T-helper 2 cell treated with Interferon-gamma antibody and Interleukin-4, amounts not matched to agents 5 μg/mL and 100 μg/mL, for 36 hours (primary cell): ENCODE data around the gene ANO8.
"Not testable (repeated sequence)": the region's sequence is repeated elsewhere in the genome, so short reads cannot be mapped to it uniquely, and the experiment has no call there.

Source experiments
- DNase-seq: peaks from one replicate; pipeline ENCODE4 v3.0.0; 2021; ENCODE audit warnings: low spot score
- H3K27ac Mint-ChIP-seq: one replicate; pipeline ENCODE4 v1.8.0; 2021; ENCODE audit warnings: mild to moderate bottlenecking, mixed read lengths
- H3K27me3 Mint-ChIP-seq: one replicate; pipeline ENCODE4 v1.8.0; 2021; ENCODE audit warnings: low read depth, mixed read lengths
- H3K36me3 Mint-ChIP-seq: one replicate; pipeline ENCODE4 v1.8.0; 2021; ENCODE audit warnings: low read depth, mixed read lengths
- H3K4me1 Mint-ChIP-seq: one replicate; pipeline ENCODE4 v1.8.0; 2021; ENCODE audit warnings: low read depth, mixed read lengths
- H3K4me3 Mint-ChIP-seq: one replicate; pipeline ENCODE4 v1.8.0; 2022; ENCODE audit warnings: mild to moderate bottlenecking, moderate library complexity, mixed read lengths
- H3K9me3 Mint-ChIP-seq: one replicate; pipeline ENCODE4 v1.8.0; 2021; ENCODE audit warnings: mixed read lengths

ANO8 gene

DNA sequence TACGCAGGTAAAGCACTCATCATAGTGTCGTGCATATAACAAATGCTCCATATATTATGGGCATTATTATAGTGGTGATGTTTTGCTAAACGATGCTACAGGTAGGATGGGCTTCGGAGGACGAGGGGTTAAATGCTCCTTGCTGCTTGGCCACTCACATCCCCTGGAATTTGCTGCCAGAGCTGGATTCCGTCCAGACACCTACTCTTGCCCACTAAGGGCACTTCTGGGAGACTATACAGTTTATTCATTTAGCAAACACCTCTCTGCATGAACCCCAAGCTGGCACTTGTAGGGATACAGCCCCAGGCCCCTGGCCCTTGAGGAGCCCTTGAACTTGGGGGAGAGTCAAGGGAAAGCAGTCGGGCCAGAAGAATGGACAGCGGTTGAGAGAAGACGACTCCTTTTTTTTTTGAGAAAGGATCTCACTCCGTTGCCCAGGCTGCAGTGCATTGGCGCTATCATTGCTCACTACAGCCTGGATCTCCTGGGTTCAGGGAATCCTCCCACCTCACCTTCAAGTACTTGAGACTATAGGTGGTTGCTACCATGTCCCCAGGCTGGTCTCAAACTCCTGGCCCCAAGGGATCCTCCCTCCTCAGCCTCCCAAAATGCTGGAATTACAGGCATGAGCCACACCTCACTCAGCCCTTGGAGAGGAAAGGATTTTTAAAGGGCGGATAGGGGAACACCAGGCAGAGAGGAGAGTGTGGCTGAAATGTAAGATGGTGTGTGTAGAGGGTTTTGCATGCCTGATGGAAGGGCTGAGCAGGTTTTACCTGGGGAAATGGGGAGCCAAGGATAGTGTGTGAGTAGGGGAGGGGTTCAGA lies 30.1 kb downstream of the ANO8 start:
- H3K4me3 Mint-ChIP-seq = peak overlapping the region; percentile 89
- no peaks in the 10 kb centered on the region for H3K9me3 Mint-ChIP-seq
- no peak for DNase-seq
- peaks cover 29% of the 10 kb centered on the region for H3K4me1 Mint-ChIP-seq
- H3K36me3 Mint-ChIP-seq = peaks cover 7% of the 10 kb centered on the region
- no peaks in the 10 kb centered on the region for H3K27me3 Mint-ChIP-seq
- peak overlapping the region; percentile 91 for H3K27ac Mint-ChIP-seq

DNA sequence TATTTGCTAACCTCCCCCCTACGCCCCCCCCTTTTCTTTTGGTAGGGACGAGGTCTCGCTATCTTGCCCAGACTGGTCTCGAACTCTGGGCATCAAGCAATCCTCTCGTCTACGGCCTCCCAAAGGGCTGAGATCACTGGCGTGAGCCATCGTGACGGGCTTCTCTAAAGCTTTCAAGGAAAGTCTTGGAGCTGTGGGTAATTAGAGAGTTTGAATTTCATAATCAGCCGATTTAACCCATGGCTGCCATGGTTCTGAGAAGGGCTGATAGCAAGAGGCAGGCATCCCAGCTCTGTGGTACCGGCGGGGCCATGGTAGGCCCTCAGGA lies 30.8 kb downstream of the ANO8 start:
- Mint-ChIP-seq H3K9me3 (no peaks in the 10 kb centered on the region), H3K4me1 (peaks cover 27% of the 10 kb centered on the region), H3K36me3 (peaks cover 3% of the 10 kb centered on the region), H3K4me3 (peak overlapping the region; percentile 75), H3K27ac (peak overlapping the region; percentile 47), H3K27me3 (no peaks in the 10 kb centered on the region)
- DNase-seq = no peak

DNA sequence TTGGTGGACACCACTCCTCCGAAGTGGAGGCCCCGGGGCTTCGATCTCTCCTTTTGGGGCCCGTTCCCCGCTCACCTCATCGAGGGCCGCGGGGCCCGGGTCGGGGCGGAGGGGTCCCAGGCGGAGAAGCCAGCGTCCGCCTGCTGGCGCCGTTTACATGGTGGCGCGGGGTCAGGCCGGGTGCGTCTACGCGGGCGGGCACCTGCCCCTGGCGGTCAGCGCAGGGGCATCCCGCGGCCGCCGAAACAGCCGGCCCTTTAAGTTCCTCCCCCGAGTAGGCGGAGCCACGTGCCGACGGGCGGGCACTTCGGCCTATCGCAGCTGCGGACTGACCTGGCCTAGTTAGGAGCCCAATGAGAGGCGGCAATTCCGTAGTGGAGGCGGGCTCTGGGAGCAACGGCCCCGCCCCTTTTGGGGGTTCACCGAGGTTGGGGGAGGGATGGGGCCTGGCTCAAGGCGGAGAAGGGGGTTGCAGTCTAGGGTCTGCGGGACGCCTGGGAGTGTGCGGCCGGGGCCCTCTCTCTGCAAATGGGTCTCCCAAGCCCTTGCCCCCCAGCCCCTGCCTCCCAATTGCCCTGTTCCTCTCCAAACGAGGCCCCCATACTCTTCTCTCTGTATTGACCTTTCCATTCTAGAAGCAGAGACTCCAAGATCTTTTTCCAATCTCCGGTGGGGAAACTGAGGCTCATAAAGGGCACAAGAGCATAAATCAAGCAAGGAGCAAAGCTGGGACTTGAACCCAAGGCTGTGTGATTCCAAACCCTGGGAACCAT lies 31.3 kb downstream of the ANO8 start, which contains the start of gene ABHD8:
TSS of gene ABHD8 (minus strand) at position 259 of the 773 bp plus-strand sequence. CDS start 1,809 bp downstream, outside the sequence.
- peak within 1 kb of the TSS; percentile 47 for H3K27ac Mint-ChIP-seq
- no peaks in the 10 kb centered on the region for H3K9me3 Mint-ChIP-seq
- H3K27me3 Mint-ChIP-seq = no peaks in the 10 kb centered on the region
- H3K4me1 Mint-ChIP-seq = peaks cover 26% of the 10 kb centered on the region
- H3K4me3 Mint-ChIP-seq = peak within 1 kb of the TSS; percentile 75
- DNase-seq = peak; percentile 94
- H3K36me3 Mint-ChIP-seq = peaks cover 3% of the 10 kb centered on the region

GRCh38 chr19:17302391-17303166 lies 32.1 kb downstream of the ANO8 start:
- Mint-ChIP-seq H3K9me3 (no peaks in the 10 kb centered on the region), H3K4me1 (peaks cover 22% of the 10 kb centered on the region), H3K27me3 (no peaks in the 10 kb centered on the region), H3K27ac (no peak overlapping the region), H3K4me3 (peak overlapping the region; percentile 75), H3K36me3 (peaks cover 3% of the 10 kb centered on the region)
- no peak for DNase-seq

GRCh38 chr19:17300992-17301619 lies 33.5 kb downstream of the ANO8 start:
- H3K4me3 Mint-ChIP-seq = no peak overlapping the region
- H3K9me3 Mint-ChIP-seq = no peaks in the 10 kb centered on the region
- H3K36me3 Mint-ChIP-seq = peaks cover 6% of the 10 kb centered on the region
- DNase-seq = no peak
- peaks cover 19% of the 10 kb centered on the region for H3K4me1 Mint-ChIP-seq
- H3K27me3 Mint-ChIP-seq = no peaks in the 10 kb centered on the region
- H3K27ac Mint-ChIP-seq = no peak overlapping the region

DNA sequence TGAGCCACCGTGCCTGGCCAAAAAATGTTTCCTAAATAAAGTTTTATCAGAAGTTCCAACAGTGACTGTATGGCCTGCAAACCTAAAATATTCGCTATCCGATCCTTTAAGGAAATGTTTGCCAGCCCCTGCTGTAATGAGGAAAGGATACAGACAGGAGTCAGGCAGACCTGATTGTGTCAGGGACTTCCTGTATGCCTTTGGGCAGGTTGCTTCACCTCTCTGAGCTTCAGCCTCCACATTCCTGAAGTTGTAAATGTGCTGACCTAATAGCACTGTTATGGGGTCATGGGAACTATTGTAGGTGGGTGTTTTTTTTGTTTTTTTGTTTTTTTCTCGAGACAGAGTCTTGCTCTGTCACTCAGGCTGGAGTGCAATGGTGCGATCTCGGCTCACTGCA lies 37.7 kb downstream of the ANO8 start:
- Mint-ChIP-seq H3K4me3 (no peak overlapping the region), H3K27me3 (no peaks in the 10 kb centered on the region), H3K36me3 (peaks cover 8% of the 10 kb centered on the region), H3K27ac (no peak overlapping the region), H3K4me1 (peaks cover under 1% of the 10 kb centered on the region), H3K9me3 (no peaks in the 10 kb centered on the region)
- DNase-seq = no peak

DNA sequence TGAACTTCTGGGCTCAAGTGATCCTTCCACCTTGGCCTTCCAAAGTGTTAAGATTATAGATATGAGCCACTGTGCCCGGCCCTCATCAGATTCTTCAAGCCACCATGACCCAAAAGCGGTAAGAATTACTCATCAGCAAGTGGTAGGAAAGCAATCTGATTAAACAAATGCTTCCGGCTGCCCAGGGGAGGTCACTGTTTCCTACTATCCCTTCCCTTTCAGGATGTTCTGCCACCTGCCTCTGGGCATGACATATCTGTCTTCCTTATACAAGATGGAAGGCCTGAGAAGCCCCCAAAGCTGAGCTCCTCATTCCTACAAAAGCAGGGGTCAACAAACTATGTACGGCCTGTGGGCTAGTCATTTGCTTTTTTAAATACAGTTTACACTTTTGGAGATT lies 38.4 kb downstream of the ANO8 start:
- H3K4me3 Mint-ChIP-seq = no peak overlapping the region

DNA sequence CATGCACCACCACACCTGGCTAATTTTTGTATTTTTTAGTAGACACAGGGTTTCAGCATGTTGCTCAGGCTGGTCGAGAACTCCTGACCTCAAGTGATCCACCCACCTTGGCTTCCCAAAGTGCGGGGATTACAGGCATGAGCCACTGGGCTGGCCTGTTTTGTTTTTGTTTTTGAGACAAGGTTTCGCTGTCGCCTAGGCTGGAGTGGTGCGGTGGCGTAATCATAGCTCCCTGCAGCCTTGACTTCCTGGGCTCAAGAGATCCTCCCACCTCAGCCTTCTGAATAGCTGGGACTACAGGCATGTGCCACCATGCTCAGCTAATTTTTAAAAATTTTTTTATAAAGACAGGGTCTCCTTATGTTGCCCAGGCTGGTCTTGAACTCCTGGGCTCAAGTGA lies 39.1 kb downstream of the ANO8 start:
- H3K36me3 Mint-ChIP-seq = not testable (repeated sequence)

More for the DNA sequence above, 38.4 kb downstream of the ANO8 start:
- Mint-ChIP-seq H3K4me1 (peaks cover 4% of the 10 kb centered on the region), H3K9me3 (no peaks in the 10 kb centered on the region), H3K27ac (no peak overlapping the region), H3K36me3 (peaks cover 6% of the 10 kb centered on the region), H3K27me3 (no peaks in the 10 kb centered on the region)
- no peak for DNase-seq

GRCh38 chr19:17294051-17294891 lies 40.4 kb downstream of the ANO8 start:
- no peaks in the 10 kb centered on the region for H3K27me3 Mint-ChIP-seq
- H3K4me3 Mint-ChIP-seq = no peak overlapping the region
- DNase-seq = peak; percentile 37
- H3K9me3 Mint-ChIP-seq = no peaks in the 10 kb centered on the region
- H3K36me3 Mint-ChIP-seq = peaks cover 4% of the 10 kb centered on the region
- peaks cover 4% of the 10 kb centered on the region for H3K4me1 Mint-ChIP-seq
- no peak overlapping the region for H3K27ac Mint-ChIP-seq

More for the DNA sequence above, 39.1 kb downstream of the ANO8 start:
- not testable (repeated sequence) for H3K27ac Mint-ChIP-seq, H3K4me1 Mint-ChIP-seq, H3K9me3 Mint-ChIP-seq, H3K4me3 Mint-ChIP-seq, H3K27me3 Mint-ChIP-seq, DNase-seq

GRCh38 chr19:17293605-17294004 lies 41.0 kb downstream of the ANO8 start:
- no peaks in the 10 kb centered on the region for H3K9me3 Mint-ChIP-seq
- H3K27me3 Mint-ChIP-seq = no peaks in the 10 kb centered on the region
- H3K4me1 Mint-ChIP-seq = peaks cover 4% of the 10 kb centered on the region
- peaks cover 4% of the 10 kb centered on the region for H3K36me3 Mint-ChIP-seq
- H3K27ac Mint-ChIP-seq = no peak overlapping the region
- no peak for DNase-seq
- no peak overlapping the region for H3K4me3 Mint-ChIP-seq

DNA sequence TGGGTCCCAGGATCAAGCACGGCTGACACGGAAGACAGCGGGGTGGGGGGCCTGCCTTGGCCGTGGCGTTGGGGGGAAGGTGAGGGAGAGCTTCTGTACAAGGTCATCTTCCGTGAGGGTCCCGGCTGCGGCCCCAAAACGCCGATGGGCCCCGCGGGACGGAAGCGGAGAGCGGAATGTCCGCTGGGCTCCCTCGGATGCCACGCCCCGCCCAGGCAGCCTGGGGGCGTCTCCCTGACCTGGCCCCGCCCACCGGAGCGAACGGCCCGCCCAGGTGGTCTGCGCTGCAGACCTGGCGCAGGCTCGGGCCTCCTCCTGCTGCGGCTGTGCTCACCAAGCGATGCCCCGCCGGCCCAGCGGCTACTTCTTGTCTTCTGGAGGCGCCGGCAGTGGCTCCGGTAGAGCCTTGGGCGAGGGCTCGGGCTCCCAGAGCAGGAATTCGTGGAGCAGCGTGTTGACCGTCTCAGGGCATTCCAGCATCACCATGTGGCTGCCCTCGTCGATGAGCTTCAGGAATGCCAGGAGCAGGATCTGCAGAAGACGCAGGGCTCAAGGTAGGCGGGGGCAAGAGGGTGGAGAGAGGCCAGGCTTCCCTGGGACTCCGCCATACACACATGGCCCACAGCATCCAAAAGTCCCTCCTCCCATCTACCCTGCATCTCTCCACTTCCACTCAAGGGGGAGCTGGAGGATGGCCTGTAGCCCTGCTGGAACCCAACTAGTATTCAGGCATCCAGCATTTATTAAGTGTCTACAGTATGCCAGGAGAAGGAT lies 42.2 kb downstream of the ANO8 start:
- Mint-ChIP-seq H3K4me3 (peak overlapping the region; percentile 90), H3K27ac (peak overlapping the region; percentile 67), H3K9me3 (no peaks in the 10 kb centered on the region), H3K27me3 (no peaks in the 10 kb centered on the region), H3K4me1 (peaks cover 4% of the 10 kb centered on the region), H3K36me3 (peaks cover 4% of the 10 kb centered on the region)
- peak; percentile 75 for DNase-seq

DNA sequence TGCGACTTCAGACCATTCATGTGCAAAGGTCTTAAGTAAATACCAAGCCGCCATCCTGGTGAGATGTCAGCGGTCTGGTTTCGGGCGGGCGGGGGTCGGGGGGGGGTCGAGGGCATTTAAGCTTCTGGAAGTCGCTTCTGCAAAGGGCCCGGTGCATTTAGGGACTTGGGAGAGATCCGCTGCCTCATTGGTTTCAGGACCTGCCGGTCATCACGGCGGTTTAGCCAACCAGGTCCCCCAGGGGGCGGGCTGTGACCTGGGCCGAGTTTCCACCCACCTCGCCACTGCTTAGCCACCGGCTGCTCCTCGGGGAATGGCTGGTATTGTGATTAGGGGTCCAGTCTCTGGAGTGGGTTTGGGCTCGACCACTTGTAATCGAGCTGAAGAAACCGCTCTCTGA lies 45.2 kb downstream of the ANO8 start:
- Mint-ChIP-seq H3K4me1 (peaks cover 4% of the 10 kb centered on the region), H3K27me3 (no peaks in the 10 kb centered on the region), H3K9me3 (no peaks in the 10 kb centered on the region), H3K36me3 (no peaks in the 10 kb centered on the region), H3K27ac (no peak overlapping the region), H3K4me3 (no peak overlapping the region)
- peak; percentile 61 for DNase-seq
